GM19025 (cell line): ENCODE data around the gene APP.
"Not testable (repeated sequence)": the region's sequence is repeated elsewhere in the genome, so short reads cannot be mapped to it uniquely, and the experiment has no call there.

Experiments used
- ATAC-seq: cut with Tn5 transposase; IDR thresholded peaks from one replicate; pipeline ENCODE4 v1.9.1; 2021; ENCODE audit warnings: mild to moderate bottlenecking, low read depth, moderate library complexity; ENCODE audit not compliant: unreplicated experiment

The APP gene

DNA sequence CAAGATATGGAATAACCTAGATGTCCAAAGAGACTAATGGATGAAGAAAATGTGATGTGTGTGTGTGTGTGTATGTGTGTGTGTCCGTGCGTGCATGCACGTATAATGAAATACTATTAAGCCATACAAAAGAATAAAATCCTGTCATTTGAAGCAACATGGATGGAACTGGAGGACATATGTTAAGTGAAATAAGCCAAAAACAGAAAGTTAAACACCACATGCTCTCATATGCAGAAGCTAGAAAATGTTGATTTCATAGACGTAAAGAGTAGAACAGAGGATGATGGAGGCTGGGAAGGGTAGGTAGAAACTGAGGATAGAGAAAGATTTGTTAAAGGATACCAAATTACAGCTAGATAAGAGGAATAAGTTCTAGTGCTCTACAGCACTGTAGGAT lies 133.7 kb downstream of the APP start:
- ATAC-seq: no peak

DNA sequence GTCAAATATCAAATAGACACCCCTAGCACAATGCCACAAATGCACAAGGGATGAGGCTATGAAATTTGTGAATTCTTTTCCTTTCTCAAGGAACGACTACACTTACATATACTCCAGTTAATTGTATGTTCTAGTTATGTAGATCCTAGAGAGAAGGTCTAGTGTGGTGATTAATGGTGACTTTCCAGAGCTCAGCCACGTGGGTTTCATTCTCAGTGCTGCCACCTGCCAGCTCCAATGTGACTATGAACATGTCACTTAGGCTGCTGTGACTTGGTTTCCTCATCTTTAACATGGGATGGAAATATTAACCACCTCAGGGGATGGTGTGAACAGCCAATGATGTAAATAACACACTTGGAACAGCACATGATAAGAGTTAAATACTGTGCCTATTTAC lies 138.3 kb downstream of the APP start:
- no peak for ATAC-seq

DNA sequence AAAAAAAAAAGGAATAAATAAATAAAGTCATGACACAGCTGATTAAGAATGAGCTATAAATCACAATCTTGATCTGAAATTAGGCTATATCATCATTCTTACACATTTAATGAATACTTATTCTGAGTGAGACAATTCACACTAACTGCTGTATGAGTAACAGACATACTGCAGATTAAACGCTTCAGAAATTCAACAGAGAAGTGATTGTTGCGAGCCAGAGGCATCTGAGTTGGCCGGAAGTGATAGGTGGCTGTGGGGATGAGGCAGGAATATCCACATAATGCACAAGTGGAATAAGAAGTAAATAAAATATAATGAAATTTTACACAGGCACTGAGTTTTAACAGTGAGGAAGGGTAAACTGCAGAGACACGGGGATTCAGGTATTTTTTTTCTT lies 142.4 kb downstream of the APP start:
- no peak for ATAC-seq

DNA sequence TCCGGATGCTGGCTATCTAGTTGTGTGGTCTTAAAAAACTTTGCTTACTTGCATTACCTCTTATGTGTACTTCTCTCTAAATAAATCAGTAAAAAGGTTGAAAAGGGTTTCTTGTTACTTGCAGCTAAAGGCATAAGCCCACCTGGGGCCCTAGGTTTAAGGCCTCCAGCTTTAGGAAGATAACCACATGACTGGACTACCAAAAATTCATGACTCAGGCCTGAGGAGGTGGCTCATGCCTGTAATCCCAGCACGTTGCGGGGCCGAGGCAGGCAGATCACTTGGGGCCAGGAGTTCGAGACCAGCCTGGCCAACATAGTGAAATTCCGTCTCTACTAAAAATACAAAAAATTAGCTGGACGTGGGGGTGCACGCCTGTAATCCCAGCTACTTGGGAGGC lies 142.9 kb downstream of the APP start:
- ATAC-seq: no peak

DNA sequence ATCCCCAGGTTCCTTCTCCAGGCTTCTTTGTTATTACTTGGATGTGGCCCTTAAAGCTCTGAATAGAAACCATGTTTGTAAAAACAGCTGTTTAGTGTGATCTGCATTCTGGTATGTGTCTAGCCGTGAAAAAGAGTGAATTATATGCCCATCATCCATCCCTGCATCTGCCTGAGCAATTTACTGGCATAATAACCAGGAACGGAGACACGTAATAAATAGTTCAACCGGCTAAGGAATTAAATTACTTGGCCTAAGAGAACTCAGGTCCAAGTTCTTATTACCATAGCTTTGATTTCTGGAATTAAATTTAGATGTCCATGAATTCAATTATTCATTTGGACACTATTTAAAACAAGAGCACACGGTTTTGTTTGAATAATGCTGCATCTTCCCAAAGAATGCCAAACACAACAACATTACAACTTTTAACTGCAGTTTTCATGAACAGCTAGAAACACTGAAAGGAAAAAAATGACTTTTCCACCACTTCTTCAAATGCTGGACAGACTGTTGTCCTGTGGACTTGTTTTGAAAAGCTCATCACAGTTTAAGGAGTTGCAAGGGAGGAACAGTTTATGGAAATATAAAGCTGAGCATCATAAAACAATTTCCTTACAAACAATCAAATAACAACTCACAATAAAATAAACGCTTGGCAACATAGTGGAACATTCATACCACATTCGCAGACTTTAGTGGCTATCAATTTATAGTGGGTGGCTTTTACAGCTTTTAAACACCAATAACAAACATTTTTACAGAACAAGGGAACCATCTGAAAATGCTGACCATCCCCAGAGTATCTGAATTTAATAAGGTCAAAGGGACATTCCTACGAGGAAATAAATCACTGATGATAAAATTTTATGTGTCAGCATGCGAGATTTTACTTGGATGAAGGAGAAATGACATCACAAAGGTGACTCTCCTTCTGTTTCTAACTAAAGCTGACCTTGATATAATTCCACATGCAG lies 144.7 kb downstream of the APP start:
- no peak for ATAC-seq

DNA sequence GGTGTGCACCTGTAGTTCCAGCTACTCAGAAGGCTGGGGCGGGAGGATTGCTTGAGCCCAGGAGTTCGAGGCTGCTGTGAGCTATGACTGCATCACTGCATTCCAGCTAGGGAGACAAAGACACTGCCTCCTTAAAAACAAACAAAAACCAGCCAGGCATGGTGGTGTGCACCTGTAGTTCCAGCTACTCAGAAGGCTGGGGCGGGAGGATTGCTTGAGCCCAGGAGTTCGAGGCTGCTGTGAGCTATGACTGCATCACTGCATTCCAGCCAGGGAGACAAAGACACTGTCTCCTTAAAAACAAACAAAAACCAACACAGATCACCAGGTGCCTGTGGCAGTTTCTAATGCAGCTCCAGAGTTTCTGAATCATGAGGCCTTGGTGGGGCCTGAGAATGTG lies 147.2 kb downstream of the APP start:
- ATAC-seq: not testable (repeated sequence)

DNA sequence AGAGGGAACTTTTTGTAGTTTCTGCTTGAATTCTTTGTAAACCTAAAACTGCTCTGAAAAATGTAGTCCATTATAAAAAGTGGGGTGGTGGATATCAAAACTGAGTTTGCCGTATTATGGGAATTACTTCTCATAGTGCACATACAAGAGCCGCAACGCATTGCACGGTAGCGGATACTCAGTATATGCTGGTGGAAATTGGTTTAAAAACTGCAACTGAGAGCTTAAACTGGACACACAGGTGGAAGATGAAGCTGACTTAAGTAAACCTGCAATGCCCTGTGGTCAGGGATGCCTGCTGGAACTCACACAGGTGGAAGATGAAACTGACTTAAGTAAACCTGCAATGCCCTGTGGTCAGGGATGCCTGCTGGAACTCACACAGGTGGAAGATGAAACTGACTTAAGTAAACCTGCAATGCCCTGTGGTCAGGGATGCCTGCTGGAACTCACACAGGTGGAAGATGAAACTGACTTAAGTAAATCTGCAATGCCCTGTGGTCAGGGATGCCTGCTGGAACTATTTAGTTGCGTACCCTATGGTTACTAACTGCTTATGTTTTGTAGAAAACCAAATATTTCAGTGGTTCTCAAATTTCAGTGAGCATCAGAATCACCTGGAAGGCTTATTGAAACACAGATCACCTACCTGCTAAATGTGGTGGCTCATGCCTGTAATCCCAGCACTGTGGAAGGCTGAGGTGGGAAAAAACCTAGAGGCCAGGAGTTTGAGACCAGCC lies 147.8 kb downstream of the APP start:
- ATAC-seq: not testable (repeated sequence)

DNA sequence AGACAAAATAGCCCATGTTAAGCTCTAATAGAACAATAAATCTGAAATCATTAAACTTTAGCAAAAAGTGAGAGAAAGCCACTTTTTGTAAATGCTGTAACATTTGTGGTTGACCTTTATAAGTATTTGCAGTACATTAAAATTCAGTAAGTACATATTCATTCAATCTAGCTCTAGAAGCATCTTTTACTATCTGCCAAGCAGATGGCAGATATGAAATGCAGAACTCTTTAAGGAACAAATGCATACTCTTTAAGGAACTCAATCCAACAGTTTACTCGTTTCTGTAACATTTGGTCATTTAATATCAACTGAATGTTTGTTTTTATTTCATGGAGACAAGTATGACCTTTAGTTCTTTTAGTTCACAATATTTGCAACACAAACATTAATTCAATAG lies 150.1 kb downstream of the APP start:
- ATAC-seq: no peak

DNA sequence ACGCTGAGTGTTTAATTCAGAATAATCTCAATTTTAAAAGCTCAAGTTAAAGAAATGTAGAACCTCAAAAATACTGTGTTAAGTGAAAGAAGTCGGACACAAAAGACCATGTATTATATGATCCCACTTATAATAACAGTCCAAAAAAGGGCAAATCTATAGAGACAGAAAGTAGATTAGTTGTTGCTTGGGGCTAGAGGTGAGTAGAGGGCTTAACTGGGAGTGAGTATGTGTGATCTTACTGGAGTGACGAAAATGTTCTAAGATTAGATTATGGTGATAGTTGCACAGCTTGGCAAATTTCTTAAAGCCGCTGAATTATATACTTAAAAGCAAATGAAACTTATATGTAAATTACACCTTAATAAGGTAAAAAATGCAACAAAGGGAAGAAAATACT lies 150.5 kb downstream of the APP start:
- no peak for ATAC-seq

DNA sequence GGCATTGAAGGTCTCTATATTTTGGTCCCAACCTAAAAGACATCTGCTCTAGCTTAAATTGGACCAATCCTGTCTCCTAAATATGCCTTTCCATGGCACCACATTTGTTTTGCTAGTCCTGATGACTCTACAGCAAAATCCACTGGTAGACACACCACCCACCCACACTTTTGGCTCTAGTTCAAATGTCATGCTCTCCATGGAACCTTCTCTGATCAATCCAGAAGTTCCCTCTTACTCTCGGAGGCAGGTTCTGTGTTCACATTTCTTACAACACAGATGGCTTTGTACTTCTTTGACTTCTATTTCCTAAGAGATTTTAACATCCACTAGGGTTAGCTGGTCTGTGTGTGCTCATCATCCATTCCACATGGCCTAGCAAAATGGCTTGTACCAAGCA lies 151.3 kb downstream of the APP start:
- no peak for ATAC-seq

DNA sequence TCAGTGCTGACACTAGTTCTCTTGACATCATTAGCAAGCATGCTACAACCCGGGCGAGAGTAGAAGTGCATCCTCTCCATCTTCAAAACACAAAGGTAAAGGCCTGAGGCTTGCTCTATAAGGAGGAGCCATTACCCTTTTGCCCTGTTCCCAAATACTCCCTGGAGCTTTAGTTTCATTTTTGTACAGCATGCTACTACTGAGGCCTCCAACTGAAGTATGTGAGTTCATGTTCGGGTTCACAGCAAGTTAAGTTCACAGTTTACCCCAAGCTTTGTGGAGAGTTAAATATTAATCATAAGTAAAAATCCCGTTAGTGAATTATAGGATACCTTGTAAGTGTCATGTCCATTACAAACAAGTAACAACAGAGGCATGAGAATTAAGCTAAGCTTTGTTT lies 156.6 kb downstream of the APP start:
- no peak for ATAC-seq

DNA sequence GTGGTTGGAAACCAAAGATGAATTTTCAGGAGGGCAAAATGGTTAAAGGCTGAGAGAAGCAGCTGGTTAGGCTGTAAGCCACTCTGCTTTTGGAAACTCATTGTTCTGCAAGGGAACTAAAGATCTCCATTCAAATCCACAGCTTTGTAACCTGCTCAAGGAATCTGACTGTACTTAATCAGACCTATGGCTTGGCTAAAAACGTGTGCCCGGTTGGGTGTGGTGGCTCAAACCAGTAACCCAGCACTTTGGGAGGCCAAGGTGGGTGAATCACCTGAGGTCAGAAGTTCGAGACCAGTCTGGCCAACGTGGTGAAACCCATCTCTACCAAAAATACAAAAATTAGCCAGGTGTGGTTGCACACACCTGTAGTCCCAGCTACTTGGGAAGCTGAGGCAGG lies 158.1 kb downstream of the APP start:
- ATAC-seq: not testable (repeated sequence)

DNA sequence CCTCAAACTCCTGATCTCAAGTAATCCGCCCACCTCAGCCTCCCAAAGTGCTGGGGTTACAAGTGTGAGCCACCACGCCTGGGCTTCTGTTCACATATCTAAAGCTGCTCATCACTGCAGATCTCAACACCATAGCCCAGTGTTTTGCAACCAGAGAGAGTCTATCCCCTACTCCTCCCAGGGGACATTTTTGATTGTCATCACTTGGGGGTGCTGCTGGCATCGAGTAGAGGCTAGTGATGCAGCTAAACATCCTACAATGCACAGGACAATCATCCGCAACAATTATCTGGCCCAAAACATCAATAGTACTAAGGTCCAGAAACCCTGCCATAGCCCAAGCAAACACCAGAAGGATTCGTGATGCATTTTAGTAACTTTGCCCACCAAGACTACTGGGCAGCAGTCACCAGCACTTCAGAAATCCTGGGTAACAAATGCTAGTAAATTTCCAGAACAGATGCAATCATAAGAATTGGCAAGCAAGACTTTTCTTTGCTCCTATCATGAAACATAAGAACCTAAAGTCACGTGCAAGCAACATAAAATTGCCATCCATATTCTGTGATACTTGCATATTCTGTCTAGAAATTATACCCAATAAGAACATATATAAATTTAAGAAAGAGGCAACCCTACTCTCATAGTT lies 159.2 kb downstream of the APP start:
- ATAC-seq: no peak

DNA sequence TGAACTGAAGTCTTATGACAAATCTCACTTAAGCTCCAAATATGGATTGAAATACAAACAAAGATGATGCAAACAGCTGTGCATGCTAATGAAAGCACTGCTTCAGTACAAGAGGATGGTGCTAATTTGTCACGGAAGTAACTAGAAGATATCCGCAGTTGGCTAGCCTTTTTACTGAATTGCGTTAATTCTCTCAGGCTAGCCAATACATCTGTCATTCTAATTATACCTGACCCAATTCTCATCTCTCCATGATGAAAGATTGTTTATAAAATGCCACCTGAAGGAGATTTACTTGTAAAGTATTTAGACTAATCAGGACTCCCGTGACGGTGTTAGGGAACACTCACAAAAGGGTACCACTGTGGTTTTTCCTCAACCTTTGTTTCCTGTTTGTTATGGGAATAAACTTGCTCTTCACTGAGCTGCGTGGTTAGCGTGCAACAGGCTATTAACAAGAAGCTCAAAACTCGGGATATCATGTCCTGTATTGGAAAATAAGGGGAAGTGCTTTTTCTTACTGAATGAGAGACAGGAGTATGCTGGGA lies 162.5 kb downstream of the APP start:
- ATAC-seq: no peak

DNA sequence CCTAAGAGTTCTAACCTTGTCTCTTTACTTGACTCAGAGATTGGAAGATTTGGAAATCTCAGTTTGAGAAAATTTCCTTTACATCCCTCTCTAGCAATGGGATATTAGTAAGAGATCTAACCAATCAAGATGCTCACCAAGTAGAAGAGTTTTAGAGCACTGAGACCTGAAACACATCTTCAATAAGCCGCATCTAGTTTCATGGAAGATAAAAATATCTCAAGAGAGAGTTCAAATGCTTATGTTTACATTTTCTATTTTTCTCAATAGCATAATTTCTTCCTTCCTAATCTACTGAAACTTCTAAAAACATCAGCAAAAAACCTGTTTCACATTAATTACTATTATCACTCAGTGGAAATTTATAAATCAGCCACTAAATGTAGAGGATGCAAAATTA lies 165.1 kb downstream of the APP start:
- ATAC-seq: no peak

DNA sequence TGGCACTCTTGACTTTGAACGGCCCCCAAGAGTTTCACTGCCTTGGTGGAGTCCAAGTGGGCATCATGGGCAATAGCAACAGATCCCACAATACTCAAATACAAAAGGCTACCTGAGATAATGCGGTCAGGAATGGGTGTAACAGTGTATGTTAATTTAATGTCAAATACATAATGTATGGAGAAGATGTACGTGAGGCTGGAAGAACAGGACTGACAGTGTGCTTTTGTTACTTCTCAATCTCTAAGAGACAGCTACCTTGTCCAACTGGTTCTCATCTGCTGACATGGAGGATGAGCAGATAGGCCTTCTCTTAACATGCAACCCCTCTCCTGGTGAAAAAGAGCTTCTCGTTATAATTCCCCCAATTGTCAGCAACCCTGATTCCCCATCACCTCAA lies 167.2 kb downstream of the APP start:
- no peak for ATAC-seq

DNA sequence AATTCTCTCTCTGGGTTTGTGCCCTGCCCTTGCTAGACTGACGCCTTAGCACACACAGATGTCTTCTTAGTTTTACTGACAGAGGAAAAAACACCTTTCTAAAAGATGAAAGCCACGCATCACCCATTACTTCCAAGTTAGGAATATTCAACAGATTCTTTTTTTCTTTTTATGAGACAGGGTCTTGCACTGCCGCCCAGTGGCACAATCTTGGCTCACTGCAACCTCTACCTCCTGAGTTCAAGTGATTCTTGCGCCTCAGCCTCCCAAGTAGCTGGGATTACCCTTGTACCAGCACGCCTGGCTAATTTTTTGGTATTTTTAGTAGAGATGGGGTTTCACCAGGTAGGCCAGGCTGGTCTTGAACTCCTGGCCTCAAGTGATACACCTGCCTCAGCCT lies 169.2 kb downstream of the APP start:
- no peak for ATAC-seq

DNA sequence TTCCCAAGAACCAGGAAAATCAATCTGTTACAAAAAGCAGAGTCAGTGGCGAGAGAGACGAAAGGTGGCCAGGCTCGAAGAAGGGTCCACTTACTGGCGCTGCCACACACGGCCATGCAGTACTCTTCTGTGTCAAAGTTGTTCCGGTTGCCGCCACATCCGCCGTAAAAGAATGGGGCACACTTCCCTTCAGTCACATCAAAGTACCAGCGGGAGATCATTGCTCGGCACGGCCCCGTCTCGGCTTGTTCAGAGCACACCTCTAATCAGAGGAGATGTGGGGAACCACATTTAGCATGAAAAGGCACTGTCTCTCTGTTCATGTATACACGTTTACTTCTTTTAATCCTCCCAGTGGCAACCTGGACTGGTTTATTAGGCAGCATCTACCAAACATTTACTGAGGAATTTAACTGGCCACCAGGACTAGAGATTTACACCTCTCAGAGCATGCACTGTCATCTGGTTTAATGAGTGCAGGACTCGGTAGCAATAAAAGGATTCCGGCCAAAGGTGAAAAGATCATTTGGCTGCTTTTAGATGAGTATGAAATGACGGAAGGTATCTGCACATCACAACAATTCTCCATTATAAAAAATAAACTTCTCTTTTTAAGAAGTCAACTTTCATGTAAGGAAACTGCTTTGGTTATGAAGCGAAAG lies 170.5 kb downstream of the APP start:
- no peak for ATAC-seq

DNA sequence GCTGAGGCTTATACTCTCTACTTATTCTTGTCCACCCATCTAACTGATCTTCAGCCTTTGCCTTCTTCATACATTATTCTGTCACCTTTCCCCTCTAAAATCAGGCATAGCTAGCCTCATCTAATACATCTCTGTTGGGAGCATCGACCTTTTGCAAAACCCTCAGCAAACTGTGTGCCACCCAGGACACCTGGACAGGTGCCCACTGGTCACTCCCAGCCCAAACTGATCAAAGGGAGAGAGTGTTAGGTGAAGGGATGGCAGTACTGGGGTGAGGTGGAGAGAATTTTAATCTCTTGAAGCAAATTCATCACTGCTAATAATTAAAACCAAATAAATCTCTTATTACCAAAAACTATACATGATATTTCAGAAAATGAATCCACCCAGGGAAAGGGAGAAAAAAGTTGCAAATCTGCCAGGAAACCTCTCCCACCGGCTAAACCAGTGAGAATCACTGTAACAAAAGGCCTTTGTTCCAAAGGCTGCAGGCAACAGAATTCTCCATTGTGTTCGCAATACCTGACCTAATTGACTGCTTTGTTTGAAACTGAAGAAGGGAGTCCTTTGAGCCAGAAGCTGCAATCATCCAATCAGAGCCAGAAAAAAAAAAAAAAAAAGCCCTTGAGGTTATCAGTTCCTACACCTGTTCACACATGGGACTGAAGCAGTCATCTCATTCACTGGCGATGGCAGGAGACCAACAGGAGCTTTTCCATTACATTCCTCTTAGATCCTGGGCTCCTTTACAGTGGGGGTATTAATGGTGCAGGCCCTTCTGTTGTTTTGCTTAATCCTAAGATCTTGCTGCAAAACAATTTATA lies 172.6 kb downstream of the APP start:
- ATAC-seq: no peak

DNA sequence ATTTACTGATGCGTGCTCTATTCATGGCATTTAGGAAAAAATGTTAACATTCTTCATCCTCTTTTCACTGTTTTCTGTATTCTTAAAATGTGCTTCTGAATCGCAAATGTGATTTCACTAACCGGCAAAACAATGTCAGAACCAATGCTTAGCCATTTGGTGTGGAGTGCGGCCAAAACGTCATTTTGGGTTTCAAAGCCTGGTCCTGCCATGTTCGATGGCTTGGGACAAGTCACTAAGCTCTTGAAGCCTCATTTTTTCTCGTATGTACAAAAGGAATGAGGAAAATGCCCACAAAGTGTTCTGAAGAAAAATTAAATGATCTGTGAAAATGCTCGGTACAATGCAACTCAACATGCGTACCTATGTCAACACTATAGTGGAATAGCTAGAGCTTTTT lies 175.3 kb downstream of the APP start:
- no peak for ATAC-seq
